ENCODE results near the gene BLM.

DNA sequence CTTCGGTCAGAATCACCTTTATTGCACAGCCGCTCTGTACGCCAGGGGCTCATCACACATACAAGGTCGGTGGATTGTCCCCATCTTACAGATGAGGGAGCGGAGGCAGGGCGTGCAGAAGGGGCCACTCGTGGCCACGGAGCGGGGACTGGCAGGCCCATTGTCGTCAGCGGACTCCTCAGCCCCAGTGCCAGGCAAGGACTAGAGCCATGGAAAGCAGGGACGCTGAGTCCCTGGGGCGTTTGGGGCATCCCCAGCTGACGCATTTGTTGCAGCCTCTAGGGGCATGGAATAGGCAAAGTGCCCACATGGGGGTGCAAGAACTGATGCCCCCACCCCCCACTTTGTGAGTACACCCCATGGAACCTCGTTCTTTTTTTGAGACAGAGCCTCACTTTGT is 121.4 kb downstream of the BLM start:
- TF ChIP-seq GATA2 (IDR thresholded peaks at IDR 0.05; ENCODE audit: low read depth, low read length) (no peak), GATA3 (IDR thresholded peaks at IDR 0.05; ENCODE audit: low read depth, low read length) (no peak)

Data from SH-SY5Y (cell line).